Cardiac muscle cell (in vitro differentiated cells and primary cell): ENCODE data around the gene TAF1A. TPM values are rescaled to one million over a fixed set of nuclear protein-coding genes. Genes with fewer than 3 reads are reported as not detected.

Experiments used
- DNase-seq, 2 donors: peaks; one replicate each; pipeline versions ENCODE4 v3.0.0 to v3.0.0-alpha.2; 2010 to 2017; ENCODE audit warnings: low read depth in 1 of 2, low spot score in 1 of 2
- H3K27ac ChIP-seq: fragments of 200-600 bp; sonication (generic); 2 replicates; pipeline ENCODE4 v1.5.1; 2016
- H3K27me3 ChIP-seq: fragments of 200-600 bp; sonication (generic); 2 replicates; pipeline ENCODE4 v1.6.0; 2016; ENCODE audit warnings: control low read depth
- H3K36me3 ChIP-seq: fragments of 200-600 bp; sonication (generic); 2 replicates; pipeline ENCODE4 v1.5.1; 2016; ENCODE audit warnings: control low read depth
- H3K4me1 ChIP-seq: fragments of 200-600 bp; sonication (generic); 2 replicates; pipeline ENCODE4 v1.8.1; 2017; ENCODE audit warnings: low read depth, mild to moderate bottlenecking, mixed run types
- H3K4me3 ChIP-seq: fragments of 200-600 bp; sonication (generic); 2 replicates; pipeline ENCODE4 v1.5.1; 2016; ENCODE audit warnings: mild to moderate bottlenecking
- H3K9me3 ChIP-seq: fragments of 200-600 bp; sonication (generic); 2 replicates; pipeline ENCODE4 v1.5.1; 2017; ENCODE audit warnings: low read depth, mild to moderate bottlenecking, control low read depth
- CTCF ChIP-seq: IDR thresholded peaks from 2 replicates; pipeline ENCODE4 v1.5.1; 2012; ENCODE audit warnings: low read depth, mild to moderate bottlenecking, low read length
- polyA plus RNA-seq: library from polyadenylated mRNA; unstranded; fragments of >200 nt; fragmentation: Nextera tagmentation; extraction: Ambion mirVana; gene quantifications from 2 replicates; pipeline ENCODE4 v1.2.1, GENCODE V29; 2016
- total RNA-seq: library from RNA; depleted of rRNA; stranded (reverse); fragments of >200 nt; gene quantifications from 2 replicates; pipeline ENCODE4 v1.2.3, GENCODE V29; 2016

Gene TAF1A
- total and polyA plus RNA-seq, 2 experiments from 2014 or later: 3.9 to 5.0 TPM

DNA sequence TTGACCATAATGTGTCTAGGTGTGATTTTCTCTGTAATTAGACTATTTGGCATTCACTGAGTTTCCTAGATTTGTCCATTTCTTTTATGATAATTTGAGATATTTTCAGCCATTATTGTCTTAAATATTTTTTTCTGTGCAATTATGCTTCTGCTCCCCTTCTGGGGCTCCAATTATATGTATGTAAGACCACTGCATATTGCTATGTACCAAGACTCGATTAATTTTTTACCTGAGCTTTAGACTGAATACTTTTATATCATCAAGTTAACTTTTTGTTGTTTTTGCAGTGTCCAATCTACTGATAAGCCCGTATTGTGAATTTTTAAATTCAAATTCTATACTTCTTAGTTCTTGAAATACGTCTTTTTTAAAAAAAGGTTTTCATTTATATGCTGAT lies 5.1 kb upstream of the TAF1A start:
- DNase-seq: no peak
- Histone ChIP-seq H3K27me3 (peaks cover 14% of the 10 kb centered on the region), H3K36me3 (no peaks in the 10 kb centered on the region), H3K27ac (no peak overlapping the region), H3K4me1 (peaks cover 6% of the 10 kb centered on the region), H3K4me3 (no peak overlapping the region), H3K9me3 (no peaks in the 10 kb centered on the region)
- TF ChIP-seq CTCF: no peak

- Histone ChIP-seq H3K27ac (no peak overlapping the region), H3K4me3 (no peak overlapping the region), H3K4me1 (peaks cover 10% of the 10 kb centered on the region), H3K9me3 (no peaks in the 10 kb centered on the region), H3K27me3 (no peaks in the 10 kb centered on the region), H3K36me3 (no peaks in the 10 kb centered on the region)
- no peak for DNase-seq
- no peak for TF ChIP-seq CTCF
Observed at GRCh38 chr1:222592171-222592570, 2.4 kb upstream of the TAF1A start.

- H3K4me3 ChIP-seq: no peak overlapping the region
- H3K27me3 ChIP-seq: no peaks in the 10 kb centered on the region
- H3K36me3 ChIP-seq: no peaks in the 10 kb centered on the region
- TF ChIP-seq CTCF: no peak
- peaks cover 10% of the 10 kb centered on the region for H3K4me1 ChIP-seq
- no peak for DNase-seq
- no peak overlapping the region for H3K27ac ChIP-seq
- no peaks in the 10 kb centered on the region for H3K9me3 ChIP-seq
Observed at GRCh38 chr1:222588135-222588534, 1.6 kb downstream of the TAF1A start.

DNA sequence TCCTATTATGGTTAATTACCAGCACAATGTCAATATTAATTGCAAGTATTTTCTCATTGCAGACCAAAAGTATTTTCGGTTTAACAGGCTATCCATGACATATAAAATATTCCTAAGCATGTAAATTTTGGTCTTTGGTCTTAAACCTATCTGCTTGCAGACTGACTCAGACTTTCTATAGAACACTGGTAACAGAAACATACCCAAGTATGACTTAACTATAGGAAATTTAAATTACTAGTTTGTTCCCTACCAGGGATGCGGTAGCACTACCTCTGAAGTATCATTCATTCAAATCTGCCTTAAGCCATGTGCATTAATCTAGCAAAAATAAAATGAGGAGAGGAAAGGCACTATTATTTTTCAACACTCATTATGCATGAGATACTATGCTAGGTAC lies 2.9 kb downstream of the TAF1A start:
- no peak for DNase-seq
- H3K27ac ChIP-seq: no peak overlapping the region
- no peaks in the 10 kb centered on the region for H3K9me3 ChIP-seq
- peaks cover 8% of the 10 kb centered on the region for H3K36me3 ChIP-seq
- no peak overlapping the region for H3K4me3 ChIP-seq
- peaks cover 10% of the 10 kb centered on the region for H3K4me1 ChIP-seq
- TF ChIP-seq CTCF: no peak
- H3K27me3 ChIP-seq: no peaks in the 10 kb centered on the region

DNA sequence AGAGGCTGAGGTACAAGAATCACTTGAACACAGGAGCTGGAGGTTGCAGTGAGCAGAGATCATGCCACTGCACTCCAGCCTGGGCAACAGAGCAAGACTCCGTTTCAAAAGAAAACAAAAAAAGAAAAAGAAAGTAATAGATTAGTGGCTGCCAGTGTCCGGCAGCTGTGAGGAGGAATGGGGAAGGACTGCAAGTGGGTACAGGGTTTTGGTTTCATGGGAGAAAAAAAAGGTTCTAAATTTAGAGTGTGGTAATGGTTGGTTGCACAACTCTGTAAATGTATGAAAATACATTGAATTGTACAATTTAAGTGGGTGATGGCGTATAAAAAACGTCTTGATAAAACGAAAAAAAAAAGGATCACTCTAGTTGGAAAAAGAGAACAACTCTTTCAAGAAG lies 6.7 kb downstream of the TAF1A start:
- no peak overlapping the region for H3K4me3 ChIP-seq
- DNase-seq: no peak
- H3K27me3 ChIP-seq: no peaks in the 10 kb centered on the region
- peaks cover 8% of the 10 kb centered on the region for H3K36me3 ChIP-seq
- H3K27ac ChIP-seq: no peak overlapping the region
- H3K9me3 ChIP-seq: no peaks in the 10 kb centered on the region
- H3K4me1 ChIP-seq: no peaks in the 10 kb centered on the region
- TF ChIP-seq CTCF: no peak
